Astrocyte (in vitro differentiated cells and primary cell): Measurements from ENCODE around the gene NR4A3. TPM values are rescaled to one million over a fixed set of nuclear protein-coding genes. Genes with fewer than 3 reads are reported as not detected.

Experiments
- DNase-seq: peaks from one replicate; pipeline ENCODE4 v3.0.0-alpha.2; 2010; ENCODE audit warnings: low read depth
- FAIRE-seq: peaks from 2 replicates; lab custom pipeline; 2011; peaks lifted over from hg19 to GRCh38; lab: Jason Lieb, UNC
- H2AFZ ChIP-seq: 2 replicates; pipeline ENCODE4 v1.6.0; 2012; ENCODE audit warnings: low read depth, low read length, inconsistent platforms
- H3K27ac ChIP-seq: 2 replicates; pipeline ENCODE4 v1.5.1; 2011; ENCODE audit warnings: low read depth, low read length, inconsistent platforms
- H3K27me3 ChIP-seq: 2 replicates; pipeline ENCODE4 v1.6.0; 2011; ENCODE audit warnings: low read length, inconsistent platforms; ENCODE audit not compliant: insufficient read depth
- H3K36me3 ChIP-seq: 2 replicates; pipeline ENCODE4 v1.5.1; 2011; ENCODE audit warnings: low read length, inconsistent platforms; ENCODE audit not compliant: insufficient read depth
- H3K4me1 ChIP-seq: 2 replicates; pipeline ENCODE4 v1.5.1; 2011; ENCODE audit warnings: low read length, inconsistent platforms; ENCODE audit not compliant: insufficient read depth
- H3K4me2 ChIP-seq: 2 replicates; pipeline ENCODE4 v1.6.0; 2012; ENCODE audit warnings: low read length, inconsistent platforms
- H3K4me3 ChIP-seq: 2 replicates; pipeline ENCODE4 v1.5.1; 2011; ENCODE audit warnings: low read depth, mild to moderate bottlenecking, low read length, inconsistent platforms; ENCODE audit not compliant: insufficient read depth
- H3K79me2 ChIP-seq: 2 replicates; pipeline ENCODE4 v1.6.0; 2012; ENCODE audit warnings: mild to moderate bottlenecking, low read length, inconsistent platforms; ENCODE audit not compliant: insufficient read depth
- H3K9ac ChIP-seq: 2 replicates; pipeline ENCODE4 v1.6.0; 2012; ENCODE audit warnings: mild to moderate bottlenecking, low read length, inconsistent platforms
- H3K9me3 ChIP-seq: 2 replicates; pipeline ENCODE4 v1.5.1; 2012; ENCODE audit warnings: low read depth, mild to moderate bottlenecking, low read length, inconsistent platforms; ENCODE audit not compliant: insufficient read depth
- H4K20me1 ChIP-seq: 2 replicates; pipeline ENCODE4 v1.6.0; 2012; ENCODE audit warnings: low read length, inconsistent platforms; ENCODE audit not compliant: insufficient read depth
- H3K27ac Mint-ChIP-seq: one replicate; pipeline ENCODE4 v1.8.0; 2021; ENCODE audit warnings: mild to moderate bottlenecking, mixed read lengths; ENCODE audit not compliant: unreplicated experiment
- H3K27me3 Mint-ChIP-seq: one replicate; pipeline ENCODE4 v1.8.0; 2021; ENCODE audit warnings: low read depth, mixed read lengths; ENCODE audit not compliant: unreplicated experiment
- H3K36me3 Mint-ChIP-seq: one replicate; pipeline ENCODE4 v1.8.0; 2021; ENCODE audit warnings: low read depth, mixed read lengths; ENCODE audit not compliant: unreplicated experiment
- H3K4me1 Mint-ChIP-seq: one replicate; pipeline ENCODE4 v1.8.0; 2021; ENCODE audit warnings: low read depth, mixed read lengths; ENCODE audit not compliant: unreplicated experiment
- H3K4me3 Mint-ChIP-seq: one replicate; pipeline ENCODE4 v1.8.0; 2021; ENCODE audit warnings: mild to moderate bottlenecking, moderate library complexity, mixed read lengths; ENCODE audit not compliant: unreplicated experiment
- H3K9me3 Mint-ChIP-seq: one replicate; pipeline ENCODE4 v1.8.0; 2021; ENCODE audit warnings: mild to moderate bottlenecking, mixed read lengths; ENCODE audit not compliant: unreplicated experiment
- CTCF ChIP-seq: IDR thresholded peaks from 2 replicates; pipeline ENCODE4 v1.5.1; 2011; ENCODE audit warnings: low read depth, mild to moderate bottlenecking, inconsistent platforms, low read length, moderate library complexity; ENCODE audit not compliant: insufficient read depth
- EZH2 ChIP-seq: IDR thresholded peaks from 2 replicates; pipeline ENCODE4 v1.6.1; 2012; ENCODE audit warnings: mild to moderate bottlenecking, low read length, inconsistent platforms; ENCODE audit not compliant: insufficient read depth
- total RNA-seq: library from RNA; stranded (reverse); gene quantifications from 2 replicates; pipeline ENCODE4 v1.2.1, GENCODE V29; 2021

The NR4A3 gene
- total RNA-seq, 1 donor from 2014 or later = 3.6 TPM

- peaks cover 60% of the 10 kb centered on the region for H3K27me3 ChIP-seq
- DNase-seq (no peak), FAIRE-seq (no peak)
- peaks cover 14% of the 10 kb centered on the region for H3K4me1 ChIP-seq
- H3K9me3 ChIP-seq = no peaks in the 10 kb centered on the region
- no peak overlapping the region for H3K4me3 ChIP-seq
- no peaks in the 10 kb centered on the region for H4K20me1 ChIP-seq
- peaks cover 53% of the 10 kb centered on the region for H3K27me3 Mint-ChIP-seq
- TF ChIP-seq CTCF = no peak
- TF ChIP-seq EZH2 = peak; percentile 74
- H3K4me2 ChIP-seq = peak overlapping the region; percentile 18
- H3K27ac ChIP-seq = no peak overlapping the region
- H3K36me3 ChIP-seq = no peaks in the 10 kb centered on the region
- peaks cover 7% of the 10 kb centered on the region for H3K9me3 Mint-ChIP-seq
- no peak overlapping the region for H3K9ac ChIP-seq
- H2AFZ ChIP-seq = peak overlapping the region; percentile 32
- peaks cover 16% of the 10 kb centered on the region for H3K36me3 Mint-ChIP-seq
- H3K27ac Mint-ChIP-seq = no peak overlapping the region
- H3K79me2 ChIP-seq = no peaks in the 10 kb centered on the region
- peaks cover 3% of the 10 kb centered on the region for H3K4me1 Mint-ChIP-seq
- peak overlapping the region; percentile 20 for H3K4me3 Mint-ChIP-seq
Observed at GRCh38 chr9:99828417-99829176, 6.9 kb downstream of the NR4A3 start.

GRCh38 chr9:99831857-99832557 lies 10.3 kb downstream of the NR4A3 start:
- no peak for FAIRE-seq
- DNase-seq = no peak
- Mint-ChIP-seq H3K9me3 (peaks cover 5% of the 10 kb centered on the region), H3K27me3 (peaks cover 33% of the 10 kb centered on the region), H3K36me3 (peaks cover 19% of the 10 kb centered on the region), H3K4me1 (no peaks in the 10 kb centered on the region), H3K4me3 (no peak overlapping the region), H3K27ac (no peak overlapping the region)
- H3K79me2 ChIP-seq = no peaks in the 10 kb centered on the region
- H4K20me1 ChIP-seq = no peaks in the 10 kb centered on the region
- no peak overlapping the region for H2AFZ ChIP-seq
- H3K9me3 ChIP-seq = no peaks in the 10 kb centered on the region
- no peaks in the 10 kb centered on the region for H3K4me1 ChIP-seq
- no peak overlapping the region for H3K9ac ChIP-seq
- H3K27me3 ChIP-seq = peaks cover 31% of the 10 kb centered on the region
- no peak overlapping the region for H3K27ac ChIP-seq
- no peak overlapping the region for H3K4me2 ChIP-seq
- TF ChIP-seq EZH2 (no peak), CTCF (no peak)
- H3K36me3 ChIP-seq = no peaks in the 10 kb centered on the region
- H3K4me3 ChIP-seq = no peak overlapping the region

- Mint-ChIP-seq H3K27me3 (peaks cover 29% of the 10 kb centered on the region), H3K27ac (no peak overlapping the region), H3K9me3 (peaks cover 5% of the 10 kb centered on the region), H3K4me3 (no peak overlapping the region), H3K4me1 (no peaks in the 10 kb centered on the region), H3K36me3 (peaks cover 19% of the 10 kb centered on the region)
- Histone ChIP-seq H3K4me1 (no peaks in the 10 kb centered on the region), H3K79me2 (no peaks in the 10 kb centered on the region), H3K4me3 (no peak overlapping the region), H3K27ac (no peak overlapping the region), H3K9me3 (no peaks in the 10 kb centered on the region), H3K9ac (no peak overlapping the region), H4K20me1 (no peaks in the 10 kb centered on the region), H3K36me3 (no peaks in the 10 kb centered on the region), H3K27me3 (peaks cover 27% of the 10 kb centered on the region), H3K4me2 (no peak overlapping the region), H2AFZ (no peak overlapping the region)
- DNase-seq = no peak
- no peak for FAIRE-seq
- TF ChIP-seq EZH2 = no peak
- TF ChIP-seq CTCF = no peak
Observed at GRCh38 chr9:99832558-99832864, 10.8 kb downstream of the NR4A3 start.
